Thymus (tissue), 2 donors: Measurements from ENCODE around the gene TBC1D9B. TPM values are rescaled to one million over a fixed set of nuclear protein-coding genes. Genes with fewer than 3 reads are reported as not detected.

Source experiments
- polyA plus RNA-seq: library from polyadenylated mRNA; stranded (reverse); fragments of 200-250 nt; gene quantifications from one replicate; pipeline ENCODE4 v1.2.3, GENCODE V29; 2013
- total RNA-seq: library from RNA; stranded (reverse); fragments of 120-200 nt; gene quantifications from one replicate; pipeline ENCODE4 v1.2.4, GENCODE V29; 2013
- donor health status: healthy.

The TBC1D9B gene
- total and polyA plus RNA-seq, 2 donors: 13.9 to 69.4 TPM

Other genes starting within 250 kb of the TBC1D9B start
- gene CBY3, start 226.9 kb downstream of the TBC1D9B start, total RNA-seq: 0.19 TPM
- 0.07 TPM for gene CBY3, start 226.9 kb downstream of the TBC1D9B start, polyA plus RNA-seq
- 173 TPM for gene CANX, start 208.9 kb downstream of the TBC1D9B start, total RNA-seq
- gene CANX, start 208.9 kb downstream of the TBC1D9B start, polyA plus RNA-seq: 86.1 TPM
- gene MAML1, start 175.1 kb downstream of the TBC1D9B start, total RNA-seq: 10.5 TPM
- gene MAML1, start 175.1 kb downstream of the TBC1D9B start, polyA plus RNA-seq: 13.3 TPM
- 2.7 TPM for gene LTC4S, start 113.9 kb downstream of the TBC1D9B start, total RNA-seq
- 2.8 TPM for gene LTC4S, start 113.9 kb downstream of the TBC1D9B start, polyA plus RNA-seq
- 23.6 TPM for gene MGAT4B, start 101.0 kb downstream of the TBC1D9B start, total RNA-seq
- 56.7 TPM for gene MGAT4B, start 101.0 kb downstream of the TBC1D9B start, polyA plus RNA-seq
- gene SQSTM1, start 87.0 kb downstream of the TBC1D9B start, total RNA-seq: 97.9 TPM
- gene SQSTM1, start 87.0 kb downstream of the TBC1D9B start, polyA plus RNA-seq: 253 TPM
- 10.2 TPM for gene MRNIP, start 49.1 kb downstream of the TBC1D9B start, total RNA-seq
- 43.9 TPM for gene MRNIP, start 49.1 kb downstream of the TBC1D9B start, polyA plus RNA-seq
- 20.5 TPM for gene RNF130, start 163.9 kb upstream of the TBC1D9B start, total RNA-seq
- 69.2 TPM for gene RNF130, start 163.9 kb upstream of the TBC1D9B start, polyA plus RNA-seq